ENCODE measurements around the gene PRPF18.

DNA sequence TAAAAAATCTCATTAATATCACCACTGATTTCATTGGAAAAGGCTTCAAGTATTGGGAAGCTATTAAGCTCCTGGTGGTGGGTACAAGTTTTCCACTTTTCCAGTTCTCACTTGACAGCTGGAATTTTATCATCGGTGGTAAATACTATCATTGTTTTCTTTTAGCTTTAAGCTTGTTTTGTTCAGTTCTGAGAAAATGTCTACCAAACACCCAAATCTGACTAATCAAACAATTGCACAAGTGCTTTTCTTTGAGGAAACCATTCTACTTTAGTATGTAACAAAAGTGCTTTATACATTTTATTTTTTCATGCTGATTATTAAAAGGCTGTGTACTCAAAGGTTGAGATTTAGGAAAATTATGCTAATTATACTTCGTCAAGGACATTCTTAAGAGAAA, 7.9 kb downstream of the PRPF18 start:
- TF ChIP-seq YY1 (IDR thresholded peaks at IDR 0.05; ENCODE audit: insufficient read depth, insufficient read length) (no peak), ZNF274 (IDR thresholded peaks at IDR 0.05; ENCODE audit: low read depth, low read length) (no peak)

Data from NT2/D1 (cell line).